Stimulated activated CD4-positive, alpha-beta T cell treated with anti-CD3 and anti-CD28 coated beads, Interleukin-2, amount 100 ng/mL, for 4 hours (primary cell): ENCODE data around the gene GUCY2D.

Experiments used
- DNase-seq: peaks from one replicate; pipeline ENCODE4 v3.0.0-alpha.2; 2020; ENCODE audit warnings: low read depth

Gene GUCY2D

DNA sequence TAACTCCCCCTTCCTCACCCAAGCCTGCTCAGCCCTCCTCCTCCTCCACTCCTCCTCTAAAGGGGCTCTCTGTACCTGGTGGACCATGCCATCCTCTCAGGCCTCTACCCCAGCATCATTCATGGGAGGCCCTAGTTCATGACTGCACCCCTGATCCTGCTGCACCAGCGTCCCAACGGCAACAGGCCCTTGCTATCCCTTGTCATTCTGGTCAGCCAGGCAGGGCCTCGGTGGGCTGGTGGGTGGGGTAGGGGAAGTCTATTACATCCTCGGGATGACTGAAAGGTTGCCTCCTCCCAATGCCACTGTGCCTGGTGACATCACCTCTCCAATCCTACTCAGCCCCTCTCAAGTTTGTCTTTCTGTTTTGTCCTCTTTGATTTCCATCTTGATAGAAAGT lies 65.4 kb downstream of the GUCY2D start:
- DNase-seq: no peak

DNA sequence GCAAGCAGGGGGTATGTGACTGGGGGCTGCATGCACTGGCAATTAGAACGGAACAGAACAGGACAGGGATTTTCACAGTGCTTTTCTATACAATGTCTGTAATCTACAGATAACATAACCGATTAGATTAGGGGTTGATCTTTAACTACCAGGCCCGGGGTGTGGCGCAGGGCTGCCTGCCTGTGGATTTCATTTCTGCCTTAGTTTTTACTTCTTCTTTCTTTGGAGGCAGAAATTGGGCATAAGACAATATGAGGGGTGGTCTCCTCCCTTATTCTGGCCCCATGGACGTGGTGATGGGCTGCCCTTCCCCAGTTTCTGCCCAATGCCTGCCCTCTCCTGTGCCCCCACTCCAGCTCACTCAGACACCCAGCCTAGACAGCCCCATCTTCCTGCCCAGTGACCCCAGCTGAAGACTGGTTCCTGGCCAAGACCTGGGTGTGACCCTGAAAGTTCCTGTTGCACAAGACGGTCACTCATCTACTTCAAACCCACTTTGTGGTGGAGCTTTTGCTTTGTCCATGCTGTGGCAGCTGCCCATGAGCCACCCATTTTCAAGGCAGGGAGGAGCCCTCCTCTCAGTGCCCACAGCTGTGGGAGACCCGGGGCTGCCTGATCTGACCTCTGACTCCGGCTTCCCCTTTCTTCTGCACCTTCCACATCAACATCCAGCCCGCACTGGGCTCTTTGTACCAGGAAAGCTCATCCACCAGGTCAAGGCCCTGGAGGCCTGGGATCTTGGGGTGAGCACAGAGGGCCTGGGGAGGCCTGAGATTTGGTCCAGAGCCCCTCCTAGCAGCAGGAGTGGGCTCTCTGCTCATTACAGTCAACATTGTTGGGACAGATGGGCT lies 66.5 kb downstream of the GUCY2D start:
- DNase-seq: no peak

DNA sequence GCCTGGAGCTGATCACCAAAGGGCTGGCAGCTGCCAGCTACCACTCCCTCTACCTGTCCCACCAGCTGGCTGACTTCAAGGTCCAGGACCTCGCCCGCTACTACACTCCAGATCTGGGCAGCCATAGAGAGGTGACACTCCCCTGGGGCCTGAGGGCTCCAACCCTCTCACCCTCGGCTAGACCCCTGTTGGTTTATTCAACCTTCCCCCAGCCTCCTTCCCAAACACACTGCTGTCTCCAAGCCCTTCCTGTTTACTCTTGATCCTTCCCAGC lies 67.1 kb downstream of the GUCY2D start:
- no peak for DNase-seq
